GM19351 (cell line): ENCODE results near the gene MLXIP.
"Not testable (repeated sequence)": the region's sequence is repeated elsewhere in the genome, so short reads cannot be mapped to it uniquely, and the experiment has no call there.

Experiments
- ATAC-seq: cut with Tn5 transposase; IDR thresholded peaks from one replicate; pipeline ENCODE4 v1.9.1; 2021; ENCODE audit warnings: mild to moderate bottlenecking, moderate library complexity; ENCODE audit not compliant: unreplicated experiment

The MLXIP gene

GRCh38 chr12:122094137-122094734 is 15.7 kb downstream of the MLXIP start:
- ATAC-seq: no peak

GRCh38 chr12:122094735-122095631 is 16.4 kb downstream of the MLXIP start:
- no peak for ATAC-seq

- no peak for ATAC-seq
Observed at GRCh38 chr12:122096014-122096413, 17.5 kb downstream of the MLXIP start.

GRCh38 chr12:122096591-122097149 is 18.1 kb downstream of the MLXIP start:
- no peak for ATAC-seq

- no peak for ATAC-seq
Observed at GRCh38 chr12:122097584-122097926, 19.0 kb downstream of the MLXIP start.

- no peak for ATAC-seq
Observed at GRCh38 chr12:122097927-122098756, 19.6 kb downstream of the MLXIP start.

- no peak for ATAC-seq
Observed at GRCh38 chr12:122099280-122099749, 20.8 kb downstream of the MLXIP start.

GRCh38 chr12:122099856-122100255 is 21.3 kb downstream of the MLXIP start:
- ATAC-seq: no peak

GRCh38 chr12:122100568-122100967 is 22.0 kb downstream of the MLXIP start:
- no peak for ATAC-seq

- no peak for ATAC-seq
Observed at GRCh38 chr12:122102331-122102730, 23.8 kb downstream of the MLXIP start.

GRCh38 chr12:122104844-122105243 is 26.3 kb downstream of the MLXIP start:
- no peak for ATAC-seq

GRCh38 chr12:122105496-122105895 is 26.9 kb downstream of the MLXIP start:
- ATAC-seq: not testable (repeated sequence)

GRCh38 chr12:122106843-122107242 is 28.3 kb downstream of the MLXIP start:
- ATAC-seq: no peak

GRCh38 chr12:122107261-122107660 is 28.7 kb downstream of the MLXIP start:
- ATAC-seq: no peak

- no peak for ATAC-seq
Observed at GRCh38 chr12:122111089-122111641, 32.6 kb downstream of the MLXIP start.

- no peak for ATAC-seq
Observed at GRCh38 chr12:122116707-122117535, 38.4 kb downstream of the MLXIP start.

- ATAC-seq: no peak
Observed at GRCh38 chr12:122117979-122118378, 39.4 kb downstream of the MLXIP start.

- not testable (repeated sequence) for ATAC-seq
Observed at GRCh38 chr12:122121341-122121740, 42.8 kb downstream of the MLXIP start.

- no peak for ATAC-seq
Observed at GRCh38 chr12:122121745-122122144, 43.2 kb downstream of the MLXIP start.
